Uterus (tissue), 2 donors: ENCODE results near the gene NDUFB3.

Experiments used
- CTCF ChIP-seq, 4 experiments: fragments of 200-600 bp in 2 of 4; fragments of 450-650 bp in 2 of 4; sonication (generic) in 2 of 4; IDR thresholded peaks; one replicate each; pipeline ENCODE4 v1.5.1; 2016 to 2019; ENCODE audit warnings: antibody characterized with exemption in 4 of 4, mild to moderate bottlenecking in 2 of 4, moderate library complexity in 1 of 4
- POLR2A ChIP-seq, 2 donors: fragments of 450-650 bp; IDR thresholded peaks; one replicate each; pipeline ENCODE4 v1.6.1; 2016; ENCODE audit warnings: antibody characterized with exemption in 2 of 2, mild to moderate bottlenecking in 1 of 2, moderate library complexity in 1 of 2

- no peak for TF ChIP-seq CTCF (IDR thresholded peaks at IDR 0.05)
- no peak for TF ChIP-seq POLR2A (IDR thresholded peaks at IDR 0.05)
Observed at GRCh38 chr2:201122276-201122675, 50.5 kb downstream of the NDUFB3 start.
